ENCODE results near the gene LTA.
A peak's percentile ranks its signal among the peaks of the same experiment; 100 is the strongest.

Gene LTA

GRCh38 chr6:31534521-31535040 lies 37.5 kb upstream of the LTA start:
- ATAC-seq (replicated peaks) = no peak
- H3K36me3 Mint-ChIP-seq = peaks cover 54 to 73% of the 10 kb centered on the region in 2 donors
- H3K4me3 Mint-ChIP-seq = no peak overlapping the region
- no peaks in the 10 kb centered on the region for H3K27me3 Mint-ChIP-seq
- H3K9me3 Mint-ChIP-seq = no peaks in the 10 kb centered on the region
- peaks cover 29 to 69% of the 10 kb centered on the region in 2 donors for H3K4me1 Mint-ChIP-seq
- DNase-seq = no peak
- H3K27ac Mint-ChIP-seq = no peak overlapping the region

DNA sequence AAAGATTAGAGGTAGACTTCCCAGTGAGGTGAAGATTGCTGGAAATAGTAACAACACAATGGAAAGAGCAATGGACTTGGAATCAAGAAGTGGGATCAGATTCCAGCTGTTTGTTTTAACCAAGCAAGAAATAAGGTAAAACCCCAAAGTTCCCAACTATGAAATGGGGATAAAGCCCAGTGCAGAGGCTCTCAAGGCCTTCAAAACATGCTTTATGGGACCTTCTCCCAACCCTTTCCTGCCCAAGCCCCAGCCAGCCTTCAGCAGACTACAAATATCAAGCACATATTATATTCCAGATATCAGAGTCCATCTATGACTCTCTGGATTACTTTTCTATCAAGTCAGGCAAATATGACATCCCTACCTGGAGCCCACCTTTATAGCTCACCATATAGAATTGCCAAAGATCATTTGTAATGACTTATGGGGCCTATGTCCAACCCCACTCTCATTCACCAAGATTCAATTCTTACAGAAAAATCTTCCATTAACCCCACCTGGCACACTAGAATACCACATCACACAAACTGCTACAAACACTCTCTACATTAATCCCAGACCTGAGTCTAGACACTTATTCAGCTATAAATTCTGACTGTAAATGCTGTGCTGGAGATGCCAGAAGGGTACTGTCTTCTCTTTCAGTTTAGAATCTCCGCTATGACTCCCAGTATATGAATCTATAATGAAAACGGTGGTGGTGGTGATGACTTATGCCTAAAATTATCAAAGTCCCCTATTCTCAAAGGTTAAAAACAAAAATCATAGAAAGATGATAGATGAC lies 36.4 kb upstream of the LTA start:
- ATAC-seq (replicated peaks) (no peak), DNase-seq (no peak)
- Mint-ChIP-seq H3K9me3 (no peaks in the 10 kb centered on the region), H3K4me3 (no peak overlapping the region), H3K27me3 (no peaks in the 10 kb centered on the region), H3K4me1 (peaks cover 33 to 69% of the 10 kb centered on the region in 2 donors), H3K36me3 (peaks cover 52 to 72% of the 10 kb centered on the region in 2 donors), H3K27ac (no peak overlapping the region)

- H3K36me3 Mint-ChIP-seq = peaks cover 49 to 64% of the 10 kb centered on the region in 2 donors
- no peak for ATAC-seq (replicated peaks)
- H3K4me3 Mint-ChIP-seq = peak overlapping the region; percentile 58 to 63
- peak overlapping the region; percentile 56 for H3K27ac Mint-ChIP-seq
- no peaks in the 10 kb centered on the region for H3K27me3 Mint-ChIP-seq
- DNase-seq = no peak
- peaks cover 27 to 51% of the 10 kb centered on the region in 2 donors for H3K4me1 Mint-ChIP-seq
- no peaks in the 10 kb centered on the region for H3K9me3 Mint-ChIP-seq
These were observed 33.2 kb upstream of the LTA start for GRCh38 chr6:31538805-31539400.

GRCh38 chr6:31540640-31541039 lies 31.4 kb upstream of the LTA start:
- Mint-ChIP-seq H3K27ac (peak overlapping the region; percentile 93), H3K27me3 (no peaks in the 10 kb centered on the region), H3K36me3 (peaks cover 39 to 50% of the 10 kb centered on the region in 2 donors), H3K4me3 (peak overlapping the region; percentile 82), H3K4me1 (peaks cover 26 to 45% of the 10 kb centered on the region in 2 donors), H3K9me3 (no peaks in the 10 kb centered on the region)
- no peak for ATAC-seq (replicated peaks)
- DNase-seq = no peak

GRCh38 chr6:31541059-31541657 lies 30.9 kb upstream of the LTA start:
- peak; percentile 31 for DNase-seq
- Mint-ChIP-seq H3K4me3 (peak overlapping the region; percentile 82), H3K9me3 (no peaks in the 10 kb centered on the region), H3K4me1 (peaks cover 30 to 45% of the 10 kb centered on the region in 2 donors), H3K36me3 (peaks cover 36 to 45% of the 10 kb centered on the region in 2 donors), H3K27ac (peak overlapping the region; percentile 93), H3K27me3 (no peaks in the 10 kb centered on the region)
- ATAC-seq (replicated peaks) = peak; percentile 35 to 38

- peak; percentile 79 to 85 for ATAC-seq (replicated peaks)
These were observed 30.2 kb upstream of the LTA start, which contains the start of gene DDX39B for GRCh38 chr6:31541658-31542521. DDX39B (minus strand) TSS chr6:31542003; CDS start chr6:31540532, 1,471 bp downstream.

GRCh38 chr6:31543639-31544038 lies 28.4 kb upstream of the LTA start:
- ATAC-seq (replicated peaks) = no peak
- Mint-ChIP-seq H3K36me3 (peaks cover 27 to 30% of the 10 kb centered on the region in 2 donors), H3K27me3 (no peaks in the 10 kb centered on the region), H3K4me1 (peaks cover 36 to 52% of the 10 kb centered on the region in 2 donors), H3K9me3 (no peaks in the 10 kb centered on the region), H3K4me3 (no peak overlapping the region), H3K27ac (no peak overlapping the region)
- DNase-seq = no peak

More at GRCh38 chr6:31541658-31542521, 30.2 kb upstream of the LTA start, which contains the start of gene DDX39B:
- peak within 1 kb of the TSS; percentile 93 for H3K27ac Mint-ChIP-seq
- peaks cover 36 to 39% of the 10 kb centered on the region in 2 donors for H3K36me3 Mint-ChIP-seq
- peak within 1 kb of the TSS; percentile 82 for H3K4me3 Mint-ChIP-seq
- DNase-seq = peak; percentile 92
- H3K4me1 Mint-ChIP-seq = peaks cover 33 to 48% of the 10 kb centered on the region in 2 donors
- no peaks in the 10 kb centered on the region for H3K9me3 Mint-ChIP-seq
- no peaks in the 10 kb centered on the region for H3K27me3 Mint-ChIP-seq

- ATAC-seq (replicated peaks) (no peak), DNase-seq (no peak)
- H3K4me1 Mint-ChIP-seq = peaks cover 30 to 52% of the 10 kb centered on the region in 2 donors
- H3K27me3 Mint-ChIP-seq = no peaks in the 10 kb centered on the region
- no peak overlapping the region for H3K27ac Mint-ChIP-seq
- H3K36me3 Mint-ChIP-seq = peaks cover 20 to 27% of the 10 kb centered on the region in 2 donors
- no peak overlapping the region for H3K4me3 Mint-ChIP-seq
- no peaks in the 10 kb centered on the region for H3K9me3 Mint-ChIP-seq
These were observed 27.4 kb upstream of the LTA start for GRCh38 chr6:31544676-31545075.

DNA sequence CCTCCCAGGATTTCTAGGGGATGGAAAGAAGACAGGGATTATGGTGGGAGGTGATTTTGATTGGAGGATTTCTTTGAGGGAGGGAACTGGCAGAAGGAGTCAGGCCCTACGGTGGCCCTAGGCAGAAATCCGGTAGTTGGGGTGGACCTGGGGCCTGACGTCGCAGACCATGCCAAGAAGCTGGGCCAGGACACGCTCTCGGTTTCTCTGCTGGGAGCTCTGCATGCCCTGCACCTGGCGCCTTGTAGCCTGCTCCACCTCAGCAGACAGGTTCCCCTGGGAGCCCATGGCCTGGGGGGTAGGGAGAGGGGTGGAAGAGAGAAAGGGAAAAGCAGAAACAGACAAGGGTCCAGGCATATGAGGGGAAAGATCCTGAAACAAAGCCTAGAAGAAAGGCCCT lies 26.8 kb upstream of the LTA start:
- Mint-ChIP-seq H3K9me3 (no peaks in the 10 kb centered on the region), H3K36me3 (peaks cover 20 to 24% of the 10 kb centered on the region in 2 donors), H3K27ac (no peak overlapping the region), H3K4me3 (no peak overlapping the region), H3K4me1 (peaks cover 25 to 52% of the 10 kb centered on the region in 2 donors), H3K27me3 (no peaks in the 10 kb centered on the region)
- no peak for ATAC-seq (replicated peaks)
- DNase-seq = no peak

DNA sequence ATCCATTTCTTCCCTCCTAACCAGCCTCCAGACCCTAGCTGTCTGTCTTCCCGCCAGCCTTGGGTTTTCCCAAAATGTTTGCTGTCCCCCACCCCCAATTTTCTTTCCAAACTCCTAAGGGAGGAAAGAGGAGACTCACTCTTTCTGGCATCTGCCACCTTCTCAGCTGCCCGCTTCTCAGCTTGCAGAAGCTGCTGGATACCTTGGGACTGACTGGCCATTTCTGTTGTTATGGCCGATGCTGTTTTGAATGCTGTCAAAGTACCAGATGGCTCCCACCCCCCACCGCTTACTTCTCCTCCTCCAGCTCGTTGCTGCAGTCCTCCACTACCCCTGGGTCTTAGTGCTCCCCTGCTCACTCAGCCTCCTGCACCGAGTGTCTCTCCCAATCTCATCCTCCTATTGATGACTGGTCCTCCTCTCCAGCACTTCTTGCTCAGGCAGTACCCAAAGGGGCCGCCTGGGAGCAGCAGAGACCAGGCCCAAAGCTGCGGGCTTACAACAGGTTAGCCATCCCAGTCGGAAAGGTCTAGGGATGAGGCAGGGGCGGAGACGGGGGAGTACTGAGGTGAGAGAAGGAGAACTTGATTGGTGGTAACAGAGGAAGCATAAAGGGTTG lies 25.6 kb upstream of the LTA start, which contains the start of gene ATP6V1G2:
ATP6V1G2 (minus strand) TSS at position 270 of the 619 bp plus-strand sequence; CDS start at position 221, 49 bp downstream.
- ATAC-seq (replicated peaks) (peak; percentile 68 to 70), DNase-seq (peak; percentile 86)
- Mint-ChIP-seq H3K9me3 (no peaks in the 10 kb centered on the region), H3K36me3 (peaks cover 20 to 23% of the 10 kb centered on the region in 2 donors), H3K4me1 (peaks cover 28 to 59% of the 10 kb centered on the region in 2 donors), H3K4me3 (peak within 1 kb of the TSS; percentile 85), H3K27me3 (no peaks in the 10 kb centered on the region), H3K27ac (peak within 1 kb of the TSS; percentile 85)

GRCh38 chr6:31546958-31547726 lies 24.9 kb upstream of the LTA start, which contains the start of gene NFKBIL1:
NFKBIL1 (plus strand) TSS chr6:31547608; CDS start chr6:31547695, 87 bp downstream.
- no peaks in the 10 kb centered on the region for H3K27me3 Mint-ChIP-seq
- peaks cover 30 to 65% of the 10 kb centered on the region in 2 donors for H3K4me1 Mint-ChIP-seq
- peak within 1 kb of the TSS; percentile 85 for H3K27ac Mint-ChIP-seq
- peaks cover 18 to 24% of the 10 kb centered on the region in 2 donors for H3K36me3 Mint-ChIP-seq
- peak within 1 kb of the TSS; percentile 85 for H3K4me3 Mint-ChIP-seq
- no peaks in the 10 kb centered on the region for H3K9me3 Mint-ChIP-seq
- ATAC-seq (replicated peaks) (peak; percentile 90), DNase-seq (peak; percentile 92)

DNA sequence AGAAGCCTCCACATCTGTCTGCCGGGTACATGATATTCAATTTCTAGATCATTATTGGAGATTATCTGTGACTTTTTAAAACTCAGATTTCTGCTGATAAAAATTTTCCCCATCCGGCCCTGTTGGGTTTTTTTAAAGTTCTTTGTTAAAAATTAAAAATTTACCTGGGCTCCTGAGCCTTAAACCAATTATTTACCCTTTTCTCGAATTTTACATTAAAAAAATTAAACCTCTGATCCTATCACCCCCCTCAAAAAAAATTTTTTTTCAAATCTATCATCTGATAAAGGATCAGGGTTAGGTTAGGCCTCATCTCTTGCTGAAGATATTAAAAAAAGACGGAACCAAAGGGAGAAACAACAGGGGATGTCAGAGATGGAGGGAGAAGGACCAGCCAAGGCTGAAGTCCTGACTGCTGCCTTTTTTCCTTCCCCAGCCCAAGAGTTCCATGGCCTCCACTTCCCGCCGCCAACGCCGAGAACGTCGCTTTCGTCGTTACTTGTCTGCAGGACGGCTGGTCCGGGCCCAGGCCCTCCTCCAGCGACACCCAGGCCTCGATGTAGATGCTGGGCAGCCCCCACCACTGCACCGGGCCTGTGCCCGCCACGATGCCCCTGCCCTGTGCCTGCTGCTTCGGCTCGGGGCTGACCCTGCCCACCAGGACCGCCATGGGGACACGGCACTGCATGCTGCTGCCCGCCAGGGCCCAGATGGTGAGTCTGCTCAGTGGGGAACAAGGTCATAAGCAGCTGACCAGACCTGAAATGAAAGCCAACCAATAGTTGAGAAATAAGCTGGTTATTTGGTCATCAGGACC lies 24.2 kb upstream of the LTA start:
- peak overlapping the region; percentile 85 for H3K27ac Mint-ChIP-seq
- ATAC-seq (replicated peaks) (no peak), DNase-seq (no peak)
- H3K27me3 Mint-ChIP-seq = no peaks in the 10 kb centered on the region
- H3K9me3 Mint-ChIP-seq = no peaks in the 10 kb centered on the region
- H3K4me1 Mint-ChIP-seq = peaks cover 33 to 70% of the 10 kb centered on the region in 2 donors
- H3K4me3 Mint-ChIP-seq = peak overlapping the region; percentile 85
- H3K36me3 Mint-ChIP-seq = peaks cover 18 to 27% of the 10 kb centered on the region in 2 donors
